Adipocyte (in vitro differentiated cells): ENCODE results near the gene KCNMB1.

Experiments used
- DNase-seq: peaks from one replicate; pipeline ENCODE4 v3.0.0-alpha.2; 2015; ENCODE audit warnings: low read depth
- H3K27me3 ChIP-seq: replicated peaks from 2 replicates; pipeline ENCODE4 v1.7.0; 2013; ENCODE audit warnings: mild to moderate bottlenecking, low read length, moderate library complexity; ENCODE audit not compliant: control insufficient read depth, insufficient read depth
- H3K36me3 ChIP-seq: 2 replicates; pipeline ENCODE4 v1.7.0; 2013; ENCODE audit warnings: low read length, mild to moderate bottlenecking, moderate library complexity; ENCODE audit not compliant: control insufficient read depth, insufficient read depth, severe bottlenecking
- H3K4me1 ChIP-seq: 2 replicates; pipeline ENCODE4 v1.7.0; 2013; ENCODE audit warnings: mild to moderate bottlenecking, low read length, moderate library complexity; ENCODE audit not compliant: control insufficient read depth, insufficient read depth
- H3K4me3 ChIP-seq: 2 replicates; pipeline ENCODE4 v1.7.0; 2013; ENCODE audit warnings: mild to moderate bottlenecking, low read length, moderate library complexity
- H3K9ac ChIP-seq: 2 replicates; pipeline ENCODE4 v1.7.0; 2013; ENCODE audit warnings: mild to moderate bottlenecking, low read length, moderate library complexity
- H3K9me3 ChIP-seq: 2 replicates; pipeline ENCODE4 v1.7.0; 2013; ENCODE audit warnings: mild to moderate bottlenecking, low read length, moderate library complexity; ENCODE audit not compliant: control insufficient read depth

Gene KCNMB1, protein sequence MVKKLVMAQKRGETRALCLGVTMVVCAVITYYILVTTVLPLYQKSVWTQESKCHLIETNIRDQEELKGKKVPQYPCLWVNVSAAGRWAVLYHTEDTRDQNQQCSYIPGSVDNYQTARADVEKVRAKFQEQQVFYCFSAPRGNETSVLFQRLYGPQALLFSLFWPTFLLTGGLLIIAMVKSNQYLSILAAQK

DNA sequence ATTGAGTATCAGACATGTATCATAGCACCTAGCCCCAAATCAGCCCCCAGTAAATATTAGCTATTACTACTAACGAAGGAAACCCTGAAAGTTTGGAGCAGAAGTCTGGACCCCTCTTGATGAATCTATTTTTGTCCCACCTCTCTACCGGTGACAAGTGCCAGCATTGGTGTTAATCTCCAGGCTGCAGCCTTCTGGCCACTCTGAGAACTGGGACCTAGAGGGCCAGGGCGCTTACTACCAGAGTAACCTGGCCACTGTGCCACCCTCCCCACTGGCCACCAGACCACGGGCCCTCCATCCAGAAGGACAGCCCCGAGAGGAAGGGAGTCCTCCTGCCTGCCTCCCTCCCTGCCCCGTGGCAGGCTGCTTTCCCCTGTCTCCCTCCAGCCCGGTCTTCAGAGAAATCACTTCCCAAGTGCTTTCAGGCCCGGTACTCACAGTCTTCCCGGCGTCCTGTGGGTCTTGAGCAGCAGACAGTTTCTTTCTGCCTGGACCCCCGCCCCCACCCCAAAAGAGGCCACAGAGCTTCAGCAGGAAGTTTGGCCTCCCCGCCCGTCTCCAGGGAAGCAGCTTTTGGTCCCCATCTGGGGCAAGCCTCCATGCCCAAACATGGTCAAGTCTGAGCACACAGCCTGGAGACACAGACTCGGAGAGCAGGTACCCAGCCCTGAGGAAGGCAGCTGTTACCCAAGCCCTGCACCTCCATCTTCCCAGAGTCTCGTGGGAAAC is at the start of gene KCNMB1:
TSS of gene KCNMB1 (minus strand) at position 550 of the 732 bp plus-strand sequence. CDS start 3,920 bp downstream, outside the sequence.
- Histone ChIP-seq H3K27me3 (peaks cover 70% of the 10 kb centered on the region), H3K9me3 (no peaks in the 10 kb centered on the region), H3K4me1 (no peaks in the 10 kb centered on the region), H3K4me3 (no peak within 1 kb of the TSS), H3K9ac (no peak within 1 kb of the TSS), H3K36me3 (no peaks in the 10 kb centered on the region)
- no peak for DNase-seq

DNA sequence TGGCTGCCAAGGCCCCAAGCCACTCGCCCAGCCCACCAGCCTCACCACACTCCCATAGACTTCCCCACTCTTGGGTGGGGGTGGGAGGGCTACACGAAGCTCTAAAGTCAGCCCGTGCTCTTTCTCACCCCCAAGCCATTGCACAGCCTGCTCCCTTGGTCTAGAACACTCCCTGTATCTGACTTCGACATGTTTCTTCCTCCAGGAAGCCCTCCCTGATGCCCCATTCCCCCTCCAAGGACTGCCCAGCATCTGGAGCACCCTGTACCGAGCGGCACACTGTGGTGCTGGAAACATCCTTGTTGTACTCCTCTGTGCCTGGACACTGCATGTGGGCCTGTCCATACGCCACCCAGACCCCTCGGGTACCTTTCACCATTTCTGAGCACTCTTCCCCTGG is 49.4 kb upstream of the KCNMB1 start:
- no peak for DNase-seq

DNA sequence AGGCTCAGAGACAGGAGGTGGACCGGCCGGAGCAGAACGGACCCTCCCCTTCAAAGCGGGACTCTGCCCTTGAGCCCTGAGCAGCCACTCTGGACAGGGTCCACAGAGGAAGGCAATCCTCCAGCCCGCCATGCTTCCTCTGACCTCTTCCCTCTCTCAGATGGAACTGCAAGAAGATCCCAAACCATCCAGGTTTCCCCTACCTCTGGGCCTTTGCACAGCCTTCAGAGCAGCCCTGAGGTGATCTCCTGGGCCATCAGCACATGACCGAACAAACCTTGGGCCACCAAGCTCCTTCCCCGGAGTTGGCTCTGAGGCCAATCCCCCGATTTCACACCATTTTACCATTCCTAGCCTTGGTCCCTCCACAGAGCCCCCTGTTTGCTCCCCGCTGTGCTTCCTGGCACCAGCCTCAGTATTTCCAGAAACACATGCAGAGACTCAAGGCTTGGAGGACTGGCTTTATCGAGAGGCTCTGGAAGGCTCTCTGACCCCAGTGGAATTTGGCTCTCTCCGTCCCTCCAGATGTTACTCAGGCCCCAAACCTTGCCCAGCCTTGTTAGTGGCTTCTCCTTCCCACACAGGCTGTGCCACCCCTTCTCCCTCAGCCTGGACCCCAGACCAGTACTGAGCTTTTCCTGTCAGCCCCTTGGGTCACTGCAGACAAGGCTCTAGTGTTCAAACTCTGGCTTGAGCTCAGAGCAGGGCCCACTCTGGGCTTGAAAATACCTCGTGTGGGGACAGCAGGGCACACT is 48.6 kb upstream of the KCNMB1 start:
- DNase-seq: no peak
- Histone ChIP-seq H3K9ac (no peak overlapping the region), H3K27me3 (peaks cover 26% of the 10 kb centered on the region), H3K4me3 (no peak overlapping the region), H3K4me1 (no peaks in the 10 kb centered on the region), H3K9me3 (peaks cover 2% of the 10 kb centered on the region), H3K36me3 (no peaks in the 10 kb centered on the region)

More for the DNA sequence above, 49.4 kb upstream of the KCNMB1 start:
- H3K4me1 ChIP-seq: no peaks in the 10 kb centered on the region
- H3K9ac ChIP-seq: no peak overlapping the region
- no peaks in the 10 kb centered on the region for H3K36me3 ChIP-seq
- H3K4me3 ChIP-seq: no peak overlapping the region
- peaks cover 26% of the 10 kb centered on the region for H3K27me3 ChIP-seq
- no peaks in the 10 kb centered on the region for H3K9me3 ChIP-seq

DNA sequence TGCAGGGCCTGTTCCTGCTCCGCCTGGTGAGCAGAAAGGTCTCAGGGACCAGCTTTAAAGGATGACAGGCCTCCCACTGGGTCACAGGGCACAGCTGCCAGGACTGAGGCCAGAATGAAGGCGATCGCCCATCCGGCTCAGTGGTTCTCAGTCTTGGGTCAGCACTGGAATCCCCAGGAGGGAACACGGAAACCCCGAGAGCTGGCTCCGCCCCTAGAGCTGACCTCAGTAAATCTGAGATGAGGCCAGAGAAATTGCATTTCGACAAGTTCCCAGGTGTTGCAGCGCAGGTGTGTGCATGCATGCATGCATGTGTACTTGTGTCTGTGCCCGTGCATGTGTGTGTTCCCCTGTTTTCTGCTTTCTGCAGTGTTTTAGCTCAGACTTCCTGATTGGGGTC is 47.2 kb upstream of the KCNMB1 start:
- no peak for DNase-seq
- Histone ChIP-seq H3K9ac (no peak overlapping the region), H3K27me3 (peaks cover 29% of the 10 kb centered on the region), H3K9me3 (peaks cover 10% of the 10 kb centered on the region), H3K4me3 (no peak overlapping the region), H3K36me3 (no peaks in the 10 kb centered on the region), H3K4me1 (no peaks in the 10 kb centered on the region)

DNA sequence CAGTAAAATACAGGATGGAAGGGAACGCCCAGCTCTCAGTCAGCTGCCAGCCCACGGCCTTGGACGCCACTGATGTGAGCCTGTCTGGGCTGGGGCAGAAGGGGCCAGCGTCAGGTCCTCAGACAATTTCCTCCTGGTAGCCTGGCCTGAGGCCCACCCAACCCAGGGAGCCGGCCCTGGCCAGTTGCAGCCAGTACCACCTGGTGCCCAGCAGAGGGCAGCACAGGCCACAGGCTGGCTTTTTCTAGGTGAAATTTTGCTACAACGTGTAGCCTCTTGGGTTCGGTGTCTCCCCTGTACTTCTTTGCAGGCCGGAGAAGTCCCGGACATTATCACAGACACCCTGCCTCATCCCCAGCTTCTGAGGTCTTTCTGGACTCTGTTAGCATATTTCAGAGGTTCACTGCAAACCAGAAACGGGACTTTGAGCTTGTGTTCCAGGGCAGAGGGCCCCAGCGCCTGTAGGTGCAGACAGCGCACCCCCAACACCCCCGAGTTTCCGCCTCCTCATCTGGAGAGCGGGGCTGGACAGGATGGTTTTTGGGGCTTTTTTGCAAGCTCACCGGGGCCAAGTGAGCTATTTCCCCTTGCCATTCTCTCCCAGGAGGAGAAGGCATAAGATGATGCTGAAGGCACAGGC is 45.9 kb upstream of the KCNMB1 start:
- peak; percentile 77 for DNase-seq
- peaks cover 38% of the 10 kb centered on the region for H3K27me3 ChIP-seq
- H3K4me1 ChIP-seq: no peaks in the 10 kb centered on the region
- H3K9me3 ChIP-seq: peaks cover 10% of the 10 kb centered on the region
- no peaks in the 10 kb centered on the region for H3K36me3 ChIP-seq
- no peak overlapping the region for H3K9ac ChIP-seq
- H3K4me3 ChIP-seq: no peak overlapping the region

DNA sequence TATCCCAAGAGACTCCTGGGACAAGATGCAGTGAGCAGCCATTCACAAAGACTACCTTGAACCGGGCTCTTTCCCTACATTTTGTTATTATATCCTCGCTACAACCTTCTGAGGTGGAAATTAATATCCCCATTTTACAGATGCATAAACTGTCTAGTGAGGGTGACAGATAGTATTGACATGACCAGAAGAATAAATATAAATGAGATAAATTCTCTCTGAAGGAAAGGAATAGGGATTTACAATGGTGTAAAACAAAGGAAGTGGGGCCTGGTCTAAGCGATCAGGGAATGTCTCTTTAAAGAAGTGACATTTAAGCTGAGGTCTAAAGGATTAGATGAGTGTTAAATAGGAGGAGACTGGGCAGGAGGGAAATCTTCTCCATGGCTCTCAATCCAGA is 43.5 kb upstream of the KCNMB1 start:
- no peaks in the 10 kb centered on the region for H3K36me3 ChIP-seq
- H3K4me3 ChIP-seq: no peak overlapping the region
- DNase-seq: no peak
- H3K4me1 ChIP-seq: no peaks in the 10 kb centered on the region
- H3K27me3 ChIP-seq: peaks cover 43% of the 10 kb centered on the region
- no peak overlapping the region for H3K9ac ChIP-seq
- H3K9me3 ChIP-seq: peaks cover 10% of the 10 kb centered on the region

DNA sequence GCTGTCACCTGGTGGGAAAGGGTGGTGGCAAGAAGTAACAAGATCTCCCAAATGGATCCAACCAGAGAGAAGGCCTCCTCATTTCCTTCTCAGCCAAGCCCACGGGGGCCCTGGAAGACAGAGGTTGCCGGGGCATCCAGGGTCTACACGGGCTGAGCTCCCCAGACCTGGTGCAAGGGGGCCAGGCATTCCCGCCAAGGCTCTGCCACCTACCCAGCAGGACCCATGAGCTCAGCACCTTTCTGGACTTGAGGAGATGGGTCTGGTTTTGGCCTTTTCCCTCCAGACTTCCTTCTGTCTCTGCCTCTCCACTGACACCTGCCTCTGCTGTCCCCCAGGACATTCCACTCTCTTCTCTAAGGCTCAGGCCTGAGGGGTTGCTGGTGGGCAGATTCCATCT is 42.4 kb upstream of the KCNMB1 start:
- H3K9me3 ChIP-seq: peaks cover 10% of the 10 kb centered on the region
- no peaks in the 10 kb centered on the region for H3K4me1 ChIP-seq
- no peak for DNase-seq
- no peaks in the 10 kb centered on the region for H3K36me3 ChIP-seq
- H3K4me3 ChIP-seq: no peak overlapping the region
- no peak overlapping the region for H3K9ac ChIP-seq
- H3K27me3 ChIP-seq: peaks cover 41% of the 10 kb centered on the region

DNA sequence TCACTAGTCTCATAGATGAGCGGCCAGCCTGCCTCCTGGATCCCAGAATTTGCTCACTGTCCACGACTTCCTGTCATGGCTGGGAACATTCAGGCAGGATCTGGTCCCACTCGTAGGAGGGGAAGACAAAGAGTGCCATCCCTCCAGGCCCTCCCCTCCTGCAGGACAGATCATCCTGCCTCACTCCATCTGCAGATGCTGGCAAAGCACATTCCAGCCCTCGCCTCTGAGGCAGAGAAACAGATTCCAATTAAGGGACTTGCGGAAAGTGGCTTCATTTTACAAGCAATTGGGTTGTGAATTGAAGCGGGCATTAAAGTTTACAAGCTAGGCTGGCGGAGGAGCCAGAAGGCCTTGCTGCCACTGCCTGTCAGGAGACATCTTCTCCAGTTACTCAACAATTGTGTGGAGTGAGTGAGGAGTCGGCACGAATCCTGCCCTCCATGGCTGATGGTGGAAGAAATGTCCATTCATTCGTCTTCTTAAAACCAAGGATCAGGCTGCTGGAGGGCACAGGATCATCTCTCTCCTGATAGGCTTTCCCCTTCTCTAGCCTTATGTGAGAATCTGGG is 41.8 kb upstream of the KCNMB1 start:
- no peak overlapping the region for H3K9ac ChIP-seq
- H3K36me3 ChIP-seq: no peaks in the 10 kb centered on the region
- no peak for DNase-seq
- H3K4me3 ChIP-seq: no peak overlapping the region
- H3K9me3 ChIP-seq: peaks cover 10% of the 10 kb centered on the region
- H3K27me3 ChIP-seq: peaks cover 40% of the 10 kb centered on the region
- no peaks in the 10 kb centered on the region for H3K4me1 ChIP-seq

DNA sequence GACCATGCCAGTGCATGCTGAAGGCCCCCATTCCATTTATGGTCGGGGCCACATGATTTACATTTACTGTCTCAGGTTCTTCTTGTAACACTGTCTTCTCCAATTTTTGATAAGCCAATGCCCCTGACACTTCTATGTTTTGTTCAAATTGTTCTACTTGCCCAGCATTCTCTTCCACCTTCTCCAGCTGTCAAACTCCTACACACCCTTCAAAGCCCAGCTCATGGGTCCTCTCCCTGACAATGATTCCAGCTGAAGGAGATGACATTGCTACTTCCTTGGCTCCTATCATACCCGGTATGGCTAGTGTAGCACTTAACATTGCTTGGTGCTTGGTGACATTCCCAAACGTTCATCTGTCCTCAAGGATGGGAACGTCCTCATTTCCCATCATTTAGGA is 41.1 kb upstream of the KCNMB1 start:
- H3K9ac ChIP-seq: no peak overlapping the region
- peaks cover 10% of the 10 kb centered on the region for H3K9me3 ChIP-seq
- no peak overlapping the region for H3K4me3 ChIP-seq
- peaks cover 35% of the 10 kb centered on the region for H3K27me3 ChIP-seq
- no peaks in the 10 kb centered on the region for H3K36me3 ChIP-seq
- H3K4me1 ChIP-seq: no peaks in the 10 kb centered on the region
- no peak for DNase-seq

DNA sequence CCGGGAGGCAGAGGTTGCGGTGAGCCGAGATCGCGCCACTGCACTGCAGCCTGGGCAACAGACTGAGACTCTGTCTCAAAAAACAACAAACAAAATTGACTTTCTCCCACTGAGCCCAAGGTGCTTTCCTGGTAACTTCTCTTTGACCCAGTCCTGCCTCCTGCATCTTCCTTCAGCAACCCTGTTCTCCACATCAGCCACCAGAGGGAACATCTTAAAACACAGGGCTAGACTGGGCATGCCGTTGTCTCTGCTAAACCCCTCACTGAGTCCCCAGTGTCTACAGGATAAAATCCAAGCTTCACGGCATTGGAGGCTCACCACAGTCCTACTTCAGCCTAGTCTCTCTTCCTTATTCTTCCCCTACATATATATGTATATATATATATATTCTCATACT is 39.8 kb upstream of the KCNMB1 start:
- H3K9ac ChIP-seq: no peak overlapping the region
- H3K4me1 ChIP-seq: no peaks in the 10 kb centered on the region
- peaks cover 10% of the 10 kb centered on the region for H3K9me3 ChIP-seq
- peaks cover 46% of the 10 kb centered on the region for H3K27me3 ChIP-seq
- H3K36me3 ChIP-seq: no peaks in the 10 kb centered on the region
- peak; percentile 7 for DNase-seq
- no peak overlapping the region for H3K4me3 ChIP-seq
